Ramos (cell line): ENCODE data around the gene TMEM82.

ENCODE experiments used
- in situ Hi-C: fragments of 300-500 bp; cut with MboI; formaldehyde crosslinking; loops from one replicate; pipeline ENCODE4 v1.14.3; 2022; ENCODE audit warnings: low sequenced_read_pairs; ENCODE audit not compliant: unreplicated experiment

TMEM82 gene

DNA sequence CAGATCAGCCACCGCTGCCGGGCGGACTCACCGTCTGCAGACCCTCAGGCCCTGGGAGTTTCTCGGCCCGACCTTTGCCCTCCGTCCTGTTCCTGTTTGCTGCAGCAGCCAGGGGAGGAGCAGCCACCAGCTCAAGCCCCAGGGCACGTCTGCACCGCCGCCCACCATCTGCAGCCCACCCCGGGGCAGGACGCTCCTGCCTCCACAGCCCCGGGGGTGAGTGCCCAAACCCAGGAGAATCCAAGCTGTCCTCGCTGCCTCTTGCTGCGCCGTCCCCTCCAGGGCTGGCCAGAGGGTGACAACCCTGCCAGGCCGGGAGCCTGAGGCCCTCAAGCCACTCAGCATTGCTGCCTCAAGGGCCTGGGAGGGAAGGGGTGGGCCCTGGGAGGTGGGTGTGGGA is 7.4 kb upstream of the TMEM82 start:
- in situ Hi-C loops, result no loop called here

DNA sequence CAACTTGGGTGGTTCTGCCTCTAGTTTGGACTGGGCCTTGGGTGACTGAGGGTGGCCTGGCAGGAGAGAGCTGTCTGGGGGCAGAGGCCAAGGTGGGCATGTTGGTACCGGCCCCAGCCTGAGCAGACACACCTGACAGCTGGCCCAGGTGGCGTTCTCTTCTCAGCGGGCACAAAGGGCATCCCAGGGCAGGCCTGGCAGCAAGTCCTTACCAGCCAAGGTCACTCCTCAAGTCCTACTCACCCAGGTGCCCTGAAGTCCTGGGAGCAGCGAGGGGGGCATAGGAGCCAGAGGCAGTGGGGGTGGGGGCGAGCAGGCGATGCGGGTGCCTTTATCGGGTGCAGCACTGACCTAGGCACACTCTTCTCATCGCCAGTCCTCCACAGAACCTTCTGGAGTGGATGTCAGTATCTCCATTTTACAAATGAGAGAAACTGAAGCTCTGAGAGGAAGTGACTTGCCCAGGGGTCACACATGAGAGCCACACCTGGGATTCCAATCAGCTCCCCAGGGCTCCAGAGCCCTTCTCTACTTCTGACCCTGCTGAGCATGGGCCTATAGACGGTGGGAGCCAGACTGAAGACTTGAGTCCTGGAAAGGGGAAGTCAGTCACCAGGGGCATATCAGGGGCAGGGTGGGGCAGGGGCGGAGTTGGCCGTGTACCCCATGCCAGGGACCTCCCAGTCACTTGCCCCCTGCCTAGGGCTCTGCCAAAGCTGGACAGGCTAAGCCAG is 6.8 kb upstream of the TMEM82 start:
- in situ Hi-C loops, result no loop called here

DNA sequence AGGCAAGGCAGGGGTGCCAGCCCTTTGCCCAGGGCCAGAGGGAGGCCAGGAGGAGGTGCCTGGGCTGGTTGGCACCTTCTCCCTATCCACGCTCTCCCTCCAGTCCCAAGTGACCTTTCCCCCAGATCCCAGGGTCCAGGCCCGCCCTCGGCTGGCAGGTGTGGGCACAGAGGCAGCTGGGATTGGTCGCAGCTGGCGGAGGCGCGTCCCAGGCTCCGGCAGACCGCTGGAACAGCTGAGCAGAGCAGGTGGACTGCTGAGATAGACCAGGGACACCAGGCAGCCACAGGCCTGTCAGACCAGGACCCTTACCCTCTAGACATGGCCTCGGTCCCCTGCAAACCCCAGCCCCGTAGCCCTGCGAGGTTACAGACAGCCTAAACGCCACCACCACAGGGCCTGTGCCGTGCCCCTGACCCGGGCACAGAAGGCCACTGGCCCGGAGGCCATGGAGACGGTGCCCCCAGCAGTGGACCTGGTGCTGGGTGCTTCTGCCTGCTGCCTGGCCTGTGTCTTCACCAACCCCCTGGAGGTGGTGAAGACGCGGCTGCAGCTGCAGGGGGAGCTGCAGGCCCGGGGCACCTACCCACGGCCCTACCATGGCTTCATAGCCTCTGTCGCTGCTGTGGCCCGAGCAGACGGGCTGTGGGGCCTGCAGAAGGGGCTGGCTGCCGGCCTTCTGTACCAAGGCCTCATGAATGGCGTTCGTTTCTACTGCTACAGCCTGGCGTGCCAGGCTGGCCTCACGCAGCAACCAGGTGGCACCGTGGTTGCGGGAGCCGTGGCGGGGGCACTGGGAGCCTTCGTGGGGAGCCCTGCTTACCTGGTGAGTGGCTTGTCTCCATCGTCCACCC is 6.0 kb upstream of the TMEM82 start, which contains the start of gene SLC25A34:
TSS of gene SLC25A34 (plus strand) at position 221 of the 854 bp plus-strand sequence. CDS start at position 449, 228 bp downstream.
- in situ Hi-C loops, result no loop called here

DNA sequence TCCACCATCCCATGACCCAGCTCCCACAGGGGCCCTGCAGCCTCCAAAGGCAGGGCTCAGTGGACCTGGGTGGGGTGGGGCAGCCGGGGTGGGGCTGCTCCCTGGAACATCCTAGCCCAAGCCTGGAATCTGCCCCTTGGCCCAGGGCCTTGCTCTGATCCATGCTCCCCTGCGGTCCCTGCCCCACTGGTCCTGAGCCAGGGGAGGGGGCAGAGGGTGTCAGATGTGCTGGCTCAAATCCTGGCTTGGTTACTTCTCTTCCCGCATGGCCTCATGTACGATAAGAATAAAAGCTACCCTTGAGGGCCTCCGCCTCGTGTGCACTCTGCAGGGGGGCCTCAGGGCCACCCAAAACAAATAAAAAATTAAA is 5.4 kb upstream of the TMEM82 start:
- in situ Hi-C loops, result no loop called here

DNA sequence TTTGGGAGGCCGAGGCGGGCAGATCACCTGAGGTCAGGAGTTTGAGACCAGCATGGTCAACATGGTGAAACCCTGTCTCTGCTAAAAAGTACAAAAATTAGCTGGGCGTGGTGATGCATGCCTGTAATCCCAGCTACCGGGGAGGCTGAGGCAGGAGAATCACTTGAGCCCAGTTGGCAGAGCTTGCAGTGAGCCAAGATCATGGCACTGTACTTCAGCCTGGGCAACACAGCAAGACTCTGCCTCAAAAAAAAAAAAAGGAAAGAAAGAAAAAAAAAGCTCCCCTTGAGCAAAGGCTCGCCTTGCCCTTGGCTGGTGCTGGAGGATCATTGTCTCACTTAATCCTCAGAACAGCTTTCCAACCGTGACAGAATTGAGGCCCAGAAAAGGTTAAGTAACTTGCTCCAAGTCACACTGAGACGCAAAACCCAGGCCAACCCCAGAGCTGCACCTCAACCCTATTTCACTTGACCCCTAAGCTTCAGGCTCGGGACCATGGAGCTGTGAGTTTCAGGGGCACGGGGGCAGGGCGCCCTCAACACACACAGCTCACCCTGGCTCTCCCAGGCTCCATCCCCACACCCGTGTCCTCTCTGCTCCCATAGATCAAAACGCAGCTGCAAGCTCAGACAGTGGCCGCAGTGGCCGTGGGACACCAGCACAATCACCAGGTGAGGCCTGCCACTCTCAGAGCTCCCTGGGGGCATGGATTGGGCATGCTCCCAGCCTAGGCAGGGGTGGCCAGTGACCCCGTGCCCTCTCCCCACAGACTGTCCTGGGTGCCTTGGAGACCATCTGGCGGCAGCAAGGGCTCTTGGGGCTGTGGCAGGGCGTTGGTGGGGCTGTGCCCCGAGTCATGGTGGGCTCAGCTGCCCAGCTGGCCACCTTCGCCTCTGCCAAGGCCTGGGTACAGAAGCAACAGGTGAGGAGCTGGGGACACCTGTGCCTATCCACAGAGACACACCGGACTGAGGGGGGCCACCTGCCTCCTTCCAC is 4.7 kb upstream of the TMEM82 start:
- in situ Hi-C loops, result no loop called here

DNA sequence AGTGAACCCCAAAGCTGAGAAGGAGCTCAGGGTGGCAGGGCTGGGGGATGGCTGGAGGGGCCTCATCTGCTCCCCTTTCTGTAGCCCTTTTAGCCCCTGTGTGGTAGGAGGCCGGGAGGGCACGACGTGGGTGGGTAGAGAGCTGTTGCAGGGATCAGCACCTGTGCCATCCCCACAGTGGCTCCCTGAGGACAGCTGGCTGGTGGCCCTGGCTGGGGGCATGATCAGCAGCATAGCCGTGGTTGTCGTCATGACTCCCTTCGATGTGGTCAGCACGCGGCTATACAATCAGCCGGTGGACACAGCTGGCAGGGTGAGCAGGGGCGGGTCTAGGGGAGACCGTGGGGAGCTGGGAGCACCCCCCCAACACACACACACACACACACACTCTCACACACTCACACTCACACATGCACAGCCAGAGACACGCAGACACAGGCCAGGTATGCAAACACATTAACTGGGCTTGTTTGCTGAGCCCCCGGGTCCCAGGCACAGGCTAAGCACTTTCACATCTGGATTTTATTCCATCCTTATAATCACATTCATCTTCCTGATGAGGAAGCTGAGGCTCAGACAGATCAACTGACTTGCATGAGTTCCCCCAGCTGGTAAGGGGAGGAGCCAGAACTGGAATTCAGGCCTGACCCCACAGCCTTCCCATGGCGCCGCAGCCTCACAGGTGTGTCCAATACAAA is 3.7 kb upstream of the TMEM82 start:
- in situ Hi-C loops, result no loop called here

DNA sequence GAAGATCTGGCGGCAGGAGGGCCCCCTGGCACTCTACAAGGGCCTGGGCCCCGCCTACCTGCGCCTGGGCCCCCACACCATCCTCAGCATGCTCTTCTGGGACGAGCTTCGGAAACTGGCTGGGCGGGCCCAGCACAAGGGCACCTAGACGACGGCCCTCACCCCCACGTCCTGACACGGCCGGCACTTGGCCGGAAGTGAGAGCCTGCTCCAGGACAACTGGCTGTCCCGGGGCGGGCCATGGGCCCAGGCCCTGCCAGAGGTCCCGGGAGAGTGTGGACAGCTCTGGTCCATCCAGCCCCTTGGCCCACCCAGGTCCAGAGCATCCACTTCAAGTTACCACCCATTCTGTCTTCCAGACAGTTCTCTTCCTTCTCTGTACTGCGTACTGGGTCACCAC is 3.0 kb upstream of the TMEM82 start:
- in situ Hi-C loops, result no loop called here

DNA sequence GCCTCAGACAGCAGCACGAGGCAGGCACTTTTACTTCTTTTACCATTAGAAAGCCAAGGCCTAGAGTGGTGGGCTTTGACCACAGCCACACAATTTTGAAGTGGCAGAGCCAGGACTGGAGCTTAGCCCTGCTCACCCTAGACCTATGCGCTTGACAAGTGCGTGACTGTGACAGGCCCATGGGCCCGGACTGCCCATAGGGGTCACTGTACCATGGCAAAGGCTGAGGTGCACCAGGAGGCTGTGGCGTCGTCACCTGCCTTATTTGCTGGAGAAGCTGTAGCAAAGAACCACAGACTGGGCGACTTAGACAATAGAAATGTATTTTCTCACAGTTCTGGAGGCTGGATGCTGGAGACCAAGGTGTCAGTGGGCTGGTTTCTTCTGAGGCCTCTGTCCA is 2.6 kb upstream of the TMEM82 start:
- in situ Hi-C loops, result no loop called here

DNA sequence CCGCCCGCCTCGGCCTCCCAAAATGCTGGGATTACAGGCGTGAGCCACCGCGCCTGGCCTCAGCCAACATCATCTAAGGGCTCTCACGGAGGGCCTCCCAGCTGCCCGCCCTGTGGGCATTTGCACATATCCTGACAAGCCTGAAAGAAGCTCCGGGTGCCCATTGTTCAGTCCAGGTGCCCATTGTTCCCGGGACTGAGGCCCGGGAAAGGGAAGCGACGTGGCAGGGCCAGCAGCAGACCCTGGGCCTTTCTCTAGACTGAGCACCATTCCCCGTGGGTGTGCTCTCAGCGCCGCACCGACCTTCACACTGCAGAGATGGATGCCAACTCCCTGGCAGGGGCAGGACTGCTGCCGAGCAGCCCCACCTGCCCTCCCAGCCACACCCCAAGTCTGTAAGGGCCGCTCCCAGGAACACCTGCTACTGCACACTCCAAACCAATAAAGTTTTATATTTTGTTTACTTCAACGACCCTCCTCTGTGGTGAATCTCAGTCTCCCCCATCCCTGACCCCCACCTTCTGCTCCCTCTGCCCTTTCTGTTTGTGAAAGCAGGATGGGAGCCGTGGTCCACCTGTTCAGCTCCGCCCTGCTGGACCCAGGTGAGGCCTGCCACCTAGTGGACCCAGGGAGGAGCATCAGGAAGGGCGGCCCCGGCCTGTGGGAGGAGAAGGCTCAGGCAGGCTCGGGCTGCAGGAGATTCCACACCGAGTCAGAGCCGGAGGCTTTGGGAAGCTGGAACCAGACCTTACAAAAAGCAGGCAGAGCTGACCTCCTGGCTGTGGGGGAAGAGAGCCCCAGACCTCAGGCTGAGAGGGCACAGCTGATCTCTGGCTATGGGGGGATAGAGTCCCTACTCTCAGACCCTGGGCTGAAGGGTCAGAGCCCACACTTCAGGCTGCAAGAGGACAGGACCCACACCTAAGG is 1.1 kb upstream of the TMEM82 start:
- in situ Hi-C loops, result no loop called here

DNA sequence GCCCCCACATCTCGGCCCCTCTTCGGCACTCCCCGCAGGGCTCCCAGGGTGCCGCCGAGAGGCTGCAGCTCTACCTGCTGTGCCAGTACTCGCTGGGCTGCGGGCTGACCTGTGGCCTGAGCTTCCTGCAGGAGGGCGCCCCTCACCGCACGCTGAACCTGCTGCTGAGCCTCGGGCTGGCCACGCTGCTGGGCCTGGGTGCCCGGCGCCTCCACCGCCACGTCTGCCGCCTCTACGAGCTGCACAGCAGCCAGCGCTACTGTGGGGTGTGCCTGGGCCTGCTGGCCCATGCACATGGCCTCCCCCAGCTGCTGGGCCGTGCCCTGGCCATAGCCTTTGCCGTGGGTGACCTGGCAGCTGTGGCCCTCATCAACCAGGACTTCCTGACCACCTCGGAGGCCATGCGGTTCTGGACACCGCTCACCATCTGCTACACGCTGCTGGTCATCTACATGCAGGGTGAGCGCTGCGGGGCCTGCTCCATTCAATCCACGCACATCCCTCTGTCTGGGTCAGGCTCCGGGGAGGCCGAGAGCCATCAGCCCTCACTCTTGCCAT is 1.9 kb downstream of the TMEM82 start:
- in situ Hi-C loops, result no loop called here

DNA sequence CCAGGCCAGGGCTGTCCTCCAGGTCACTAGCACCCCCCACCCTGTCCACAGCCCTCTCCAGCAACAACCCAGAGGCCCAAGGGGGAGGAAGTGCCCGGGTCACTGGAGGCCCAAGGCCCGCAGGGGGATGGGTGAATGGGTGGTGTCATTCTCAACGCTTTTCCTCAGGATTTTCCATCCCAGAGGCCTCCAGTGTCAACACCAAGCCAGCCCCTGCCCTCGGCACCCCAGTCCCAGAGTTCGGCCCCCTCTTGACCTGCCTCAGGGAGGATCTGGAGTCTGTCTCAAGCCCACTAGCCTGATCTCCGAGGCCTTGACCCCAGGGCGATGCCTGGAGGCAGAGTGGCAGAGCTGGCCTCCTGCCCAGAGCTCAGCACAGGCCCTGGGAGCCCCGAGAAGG is 5.1 kb downstream of the TMEM82 start:
- in situ Hi-C loops, result no loop called here

DNA sequence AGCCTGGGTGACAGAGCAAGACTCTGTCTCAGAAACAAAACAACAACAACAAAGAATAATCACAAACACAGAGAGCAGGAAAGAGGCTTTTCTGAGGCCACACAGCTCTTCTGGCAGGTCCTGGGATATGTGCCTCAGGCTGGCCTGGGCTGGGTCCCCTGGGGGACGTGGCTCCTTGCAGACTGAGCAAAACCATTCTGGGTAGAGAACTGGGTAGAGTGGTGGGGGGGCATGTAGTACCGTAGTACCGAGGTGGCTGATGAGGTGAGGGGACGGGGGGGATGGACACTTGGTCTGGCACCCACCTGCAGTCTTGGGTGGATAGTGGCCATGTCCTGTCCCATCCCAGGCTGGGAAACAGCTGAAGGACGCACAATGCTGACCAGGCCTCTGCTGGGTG is 6.0 kb downstream of the TMEM82 start:
- in situ Hi-C loops, result no loop called here

DNA sequence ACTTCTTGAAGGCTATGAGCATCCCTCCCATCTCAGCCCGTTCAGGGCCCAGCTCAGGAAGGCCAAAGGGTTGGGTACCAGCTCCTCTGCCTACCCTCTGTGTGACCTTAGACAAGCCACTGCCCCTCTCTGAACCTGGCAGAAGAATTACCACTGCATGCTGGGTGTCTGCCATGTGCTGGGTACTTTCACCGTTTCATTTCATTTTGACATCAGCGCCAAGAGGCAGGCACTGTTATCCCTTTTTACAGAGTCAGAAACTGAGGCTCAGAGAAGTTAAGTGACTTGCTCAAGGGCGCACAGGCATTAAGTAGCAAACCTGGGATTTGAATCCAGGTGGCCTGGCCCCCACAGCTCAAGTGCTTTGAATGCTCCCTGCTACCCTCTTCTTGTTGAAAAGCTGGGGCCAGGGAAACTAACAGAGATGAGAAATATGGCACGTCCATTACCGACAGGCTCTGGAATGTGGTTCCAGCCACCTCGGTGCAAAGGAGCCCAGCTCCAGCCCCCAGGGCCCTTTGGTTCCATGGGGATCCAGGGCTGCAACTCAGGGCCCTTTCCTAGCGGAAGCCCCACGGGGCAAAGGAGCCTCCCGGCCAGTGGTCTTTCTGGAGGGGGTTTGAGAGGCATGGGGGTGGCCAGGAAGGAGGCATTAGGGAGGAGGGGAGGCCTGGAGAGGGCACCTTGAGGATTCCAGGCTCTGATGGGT is 6.5 kb downstream of the TMEM82 start:
- in situ Hi-C loops, result no loop called here

DNA sequence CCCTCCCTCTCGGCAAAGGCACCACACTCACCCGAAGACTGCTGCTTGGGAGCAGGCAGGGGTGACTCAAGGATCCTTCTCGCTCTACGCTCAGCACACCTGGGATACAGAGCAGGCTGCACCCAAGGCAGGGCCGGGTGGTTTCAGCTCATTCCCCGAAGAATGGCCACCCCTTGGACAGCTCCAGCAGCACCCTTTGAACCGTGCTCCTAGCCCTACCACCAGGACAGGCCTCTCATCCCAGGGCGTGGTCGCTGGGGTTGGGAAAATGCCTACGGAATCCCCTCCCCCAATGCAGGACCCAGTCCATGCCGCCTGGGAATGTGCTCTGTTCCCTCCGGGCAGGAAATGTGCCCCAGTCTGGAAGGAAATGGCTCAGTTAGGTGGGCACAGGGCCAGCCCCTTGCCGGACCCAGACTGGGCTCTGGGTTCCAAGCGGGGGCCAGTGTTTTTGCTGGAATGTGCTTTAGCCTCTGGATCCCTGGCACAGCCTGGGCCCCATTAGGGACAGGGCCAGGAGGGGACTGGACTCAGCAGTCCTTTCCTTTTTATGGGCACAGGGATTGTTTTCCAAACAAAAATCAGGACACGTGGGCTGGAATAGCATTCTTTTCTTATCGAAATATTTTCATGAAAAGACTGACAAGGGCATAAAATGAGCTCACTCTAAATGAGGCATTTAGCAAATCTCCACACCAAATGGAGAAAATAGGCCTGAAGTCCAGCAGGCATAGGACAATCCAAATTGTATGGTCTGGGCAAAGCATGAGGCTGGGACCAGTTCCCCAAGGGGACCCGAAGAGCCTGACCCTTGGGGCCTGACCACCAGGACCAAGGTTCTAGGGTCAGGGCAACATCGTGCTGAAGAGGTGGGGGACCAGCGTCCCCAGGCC is 7.3 kb downstream of the TMEM82 start:
- in situ Hi-C loops, result no loop called here

DNA sequence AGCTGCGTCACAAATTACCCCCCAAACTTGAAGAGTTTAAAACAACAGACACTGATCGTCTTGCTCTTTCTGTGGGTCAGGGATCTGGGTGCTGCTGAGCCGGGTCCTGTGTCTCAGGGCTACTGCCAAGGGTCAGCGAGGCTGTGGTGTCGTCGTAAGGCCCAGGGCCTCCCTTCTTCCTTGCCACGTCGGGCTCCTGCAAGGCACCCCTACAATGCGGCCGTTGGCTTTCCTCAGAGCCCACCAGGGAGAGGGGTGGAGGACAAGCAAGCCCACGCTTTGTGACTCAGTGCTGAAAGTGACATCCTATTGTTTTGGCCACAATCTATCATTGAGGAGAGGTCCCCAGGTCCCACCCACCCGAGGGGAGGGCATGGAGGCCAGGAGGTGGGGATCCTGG is 8.6 kb downstream of the TMEM82 start:
- in situ Hi-C loops, result no loop called here

DNA sequence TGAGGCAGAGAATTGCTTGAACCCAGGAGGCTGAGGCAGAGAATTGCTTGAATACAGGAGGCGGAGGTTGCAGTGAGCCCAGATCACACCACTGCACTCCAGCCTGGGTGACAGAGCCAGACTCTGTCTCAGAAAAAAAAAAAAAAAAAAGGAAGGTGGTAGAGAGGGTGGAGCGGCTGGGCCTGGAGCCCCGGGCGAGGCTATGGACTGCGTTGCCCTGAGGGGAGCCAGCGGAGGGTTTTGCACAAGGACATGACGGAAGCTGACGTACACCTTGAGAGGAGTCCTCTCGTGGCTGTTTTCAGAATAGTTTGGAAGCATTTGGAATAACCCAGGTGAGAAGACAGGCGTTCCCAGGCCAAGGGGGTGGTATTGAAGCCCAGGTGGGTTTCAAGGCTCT is 9.4 kb downstream of the TMEM82 start:
- in situ Hi-C loops, result no loop called here

DNA sequence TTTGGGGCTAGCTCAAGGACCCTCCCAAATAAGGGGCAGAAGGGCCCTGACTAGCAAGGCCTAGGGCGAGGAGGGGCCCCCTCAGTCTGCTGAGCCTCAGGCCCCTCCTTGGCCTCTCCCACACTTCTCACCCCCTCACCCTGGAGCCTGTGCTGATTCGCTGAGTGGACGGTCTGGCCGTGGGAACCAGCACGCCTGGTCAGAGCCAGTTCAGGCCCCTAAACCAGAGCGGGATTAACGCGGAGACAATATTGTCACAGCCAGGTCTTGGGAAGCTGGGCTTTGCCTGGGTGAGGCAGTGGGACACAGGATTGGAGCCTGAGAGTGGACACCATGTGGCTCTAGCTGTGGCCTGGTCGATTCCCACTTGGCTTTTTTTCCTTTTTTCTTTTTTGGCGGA is 11.5 kb downstream of the TMEM82 start:
- in situ Hi-C loops, result no loop called here
